H1 (cell line): Measurements from ENCODE around the gene CACNB2. TPM values are rescaled to one million over a fixed set of nuclear protein-coding genes. Genes with fewer than 3 reads are reported as not detected.

ENCODE experiments used
- BACH1 ChIP-seq: IDR thresholded peaks from 2 replicates; pipeline ENCODE4 v1.6.1; 2012; ENCODE audit warnings: low read length, improper control_type of control experiment
- CBX5 ChIP-seq: fragments of 300-800, 300-1000 bp; sonication (generic); IDR thresholded peaks from 2 replicates; pipeline ENCODE4 v1.7.1; 2016; ENCODE audit warnings: antibody characterized with exemption, low read length, low read depth
- CHD7 ChIP-seq: fragments of 300-600 bp; sonication (generic); IDR thresholded peaks from 2 replicates; pipeline ENCODE4 v1.7.1; 2012; ENCODE audit warnings: low read length, moderate library complexity, mild to moderate bottlenecking, inconsistent platforms; ENCODE audit not compliant: insufficient replicate concordance
- EP300 ChIP-seq, 2 experiments: IDR thresholded peaks; 1 replicate in 1 of 2; 2 replicates in 1 of 2; pipeline ENCODE4 v1.6.1; 2011 to 2012; ENCODE audit warnings: low read depth in 2 of 2, low read length in 2 of 2, mild to moderate bottlenecking in 2 of 2, borderline replicate concordance in 1 of 2, inconsistent platforms in 1 of 2, moderate library complexity in 1 of 2
- HDAC2 ChIP-seq, 2 experiments: fragments of 300-600 bp in 1 of 2; sonication (generic) in 1 of 2; IDR thresholded peaks; 2 replicates each; pipeline ENCODE4 v1.6.1; 2011 to 2012; ENCODE audit warnings: low read depth in 2 of 2, low read length in 2 of 2, mild to moderate bottlenecking in 2 of 2, moderate library complexity in 2 of 2, borderline replicate concordance in 1 of 2, inconsistent platforms in 1 of 2
- HDAC6 ChIP-seq: IDR thresholded peaks from one replicate; pipeline ENCODE4 v1.7.1; 2012; ENCODE audit warnings: low read depth, mild to moderate bottlenecking, inconsistent platforms, low read length, moderate library complexity
- JUN ChIP-seq: IDR thresholded peaks from 2 replicates; pipeline ENCODE4 v1.6.1; 2011; ENCODE audit warnings: low read depth, mild to moderate bottlenecking, improper control_type of control experiment, low read length
- KDM5A ChIP-seq: fragments of 200-600 bp; IDR thresholded peaks from 2 replicates; pipeline ENCODE4 v1.7.1; 2012; ENCODE audit warnings: mild to moderate bottlenecking, low read length, inconsistent platforms, mixed read lengths
- RFX5 ChIP-seq: IDR thresholded peaks from 2 replicates; pipeline ENCODE4 v1.6.1; 2011; ENCODE audit warnings: low read depth, low read length, improper control_type of control experiment, borderline replicate concordance
- SP4 ChIP-seq: IDR thresholded peaks from 2 replicates; pipeline ENCODE4 v1.6.1; 2012; ENCODE audit warnings: low read length, inconsistent platforms
- polyA plus RNA-seq, 7 experiments: library from polyadenylated mRNA; depleted of rRNA in 3 of 7; stranded (reverse) in 5 of 7; unstranded in 2 of 7; fragments of >200 nt in 5 of 7; fragments of 200-250 nt in 2 of 7; gene quantifications; 1 replicate in 5 of 7; 2 replicates in 1 of 7; 4 replicates in 1 of 7; pipeline versions ENCODE4 v1.2.1 to v1.2.3, GENCODE V29; 2011 to 2013; ENCODE audit warnings: missing spikeins in 2 of 7, mixed read lengths in 2 of 7
- total RNA-seq: library from RNA; stranded (reverse); fragmentation: NEBNext Ultra II Directional; extraction: Animal tissue kit (Norgen Biotek cat#: 25700); gene quantifications from 2 replicates; pipeline ENCODE4 v1.2.1, GENCODE V29; 2021

CACNB2 gene
- total and polyA plus RNA-seq, 2 of the 8 experiments (the other 6 are each of a cell fraction or from before 2014, with no cell fraction given), result 2.4 to 3.2 TPM

GRCh38 chr10:18236756-18237155, 96.5 kb downstream of the CACNB2 start (continued):
- TF ChIP-seq CHD7 (no peak), HDAC2 (IDR thresholded peaks at IDR 0.05; ENCODE audit: borderline replicate concordance in 1 of 2, low read depth in 2 of 2, low read length in 2 of 2) (no peak), HDAC6 (no peak), EP300 (IDR thresholded peaks at IDR 0.05; ENCODE audit: borderline replicate concordance in 1 of 2, low read depth in 2 of 2, low read length in 2 of 2) (no peak), BACH1 (no peak), JUN (no peak), RFX5 (no peak), SP4 (no peak), KDM5A (no peak), CBX5 (no peak)
